ENCODE data around the gene ACP3.
"Not testable (repeated sequence)": the region's sequence is repeated elsewhere in the genome, so short reads cannot be mapped to it uniquely, and the experiment has no call there.

DNA sequence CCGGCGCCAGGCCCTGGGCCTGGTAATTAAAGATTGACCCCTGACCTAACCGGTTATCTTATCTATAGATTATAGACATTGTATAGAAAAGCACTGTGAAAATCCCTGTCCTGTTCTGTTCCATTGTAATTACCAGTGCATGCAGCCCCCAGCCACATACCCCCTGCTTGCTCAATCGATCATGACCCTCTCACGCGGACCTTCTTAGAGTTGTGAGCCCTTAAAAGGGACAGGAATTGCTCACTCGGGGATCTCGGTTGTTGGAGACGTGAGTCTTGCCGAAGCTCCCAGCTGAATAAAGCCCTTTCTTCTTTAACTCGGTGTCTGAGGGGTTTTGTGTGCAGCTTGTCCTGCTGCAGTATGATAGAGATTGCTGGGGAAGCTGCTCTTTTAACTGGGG, 7.2 kb upstream of the ACP3 start:
- not testable (repeated sequence) for TF ChIP-seq ZNF707 (CRISPR knock-in tag; conservative IDR thresholded peaks at IDR 0.05); POLR2A (conservative IDR thresholded peaks at IDR 0.05); ZNF24 (IDR thresholded peaks at IDR 0.05); RCOR1 (IDR thresholded peaks at IDR 0.05; ENCODE audit: borderline replicate concordance in 1 of 2, low read depth in 2 of 2, low read length in 2 of 2); HMG20A (CRISPR knock-in tag; conservative IDR thresholded peaks at IDR 0.05); ZBTB7A (IDR thresholded peaks at IDR 0.05; ENCODE audit: borderline replicate concordance, control insufficient read depth, low read depth, low read length); ZNF140 (CRISPR knock-in tag; IDR thresholded peaks at IDR 0.05)

All from K562 (cell line).